ENCODE measurements around the gene PDS5B. TPM values are rescaled to one million over a fixed set of nuclear protein-coding genes. Genes with fewer than 3 reads are reported as not detected.

Gene PDS5B
- total and polyA plus RNA-seq, 2 of the 8 experiments (the other 6 are each of a cell fraction or from before 2014, with no cell fraction given) = 5.5 to 54.6 TPM

- no peak for TF ChIP-seq NRF1 (IDR thresholded peaks at IDR 0.05; ENCODE audit: low read depth, low read length)
- TF ChIP-seq SIRT6 (IDR thresholded peaks at IDR 0.05; ENCODE audit: low read length) = no peak
These were observed 150.9 kb downstream of the PDS5B start (continued) for GRCh38 chr13:32737111-32737571.

Measured in H1 (cell line).